KOPT-K1 (cell line): ENCODE measurements around the gene AUTS2.

Source experiments
- H3K27ac ChIP-seq: fragments of 200-600 bp; sonication (generic); 2 replicates; pipeline ENCODE4 v1.5.1; 2016; ENCODE audit warnings: antibody characterized with exemption, mild to moderate bottlenecking, low read depth, low read length; ENCODE audit not compliant: poor library complexity, severe bottlenecking
- H3K36me3 ChIP-seq: fragments of 200-600 bp; sonication (generic); 2 replicates; pipeline ENCODE4 v1.5.1; 2017; ENCODE audit warnings: antibody characterized with exemption, mild to moderate bottlenecking, low read length, moderate library complexity; ENCODE audit not compliant: insufficient read depth
- H3K9me3 ChIP-seq: fragments of 200-600 bp; sonication (generic); 2 replicates; pipeline ENCODE4 v1.5.1; 2017; ENCODE audit warnings: antibody characterized with exemption, low read length, mild to moderate bottlenecking; ENCODE audit not compliant: insufficient read depth, poor library complexity, severe bottlenecking

Gene AUTS2

DNA sequence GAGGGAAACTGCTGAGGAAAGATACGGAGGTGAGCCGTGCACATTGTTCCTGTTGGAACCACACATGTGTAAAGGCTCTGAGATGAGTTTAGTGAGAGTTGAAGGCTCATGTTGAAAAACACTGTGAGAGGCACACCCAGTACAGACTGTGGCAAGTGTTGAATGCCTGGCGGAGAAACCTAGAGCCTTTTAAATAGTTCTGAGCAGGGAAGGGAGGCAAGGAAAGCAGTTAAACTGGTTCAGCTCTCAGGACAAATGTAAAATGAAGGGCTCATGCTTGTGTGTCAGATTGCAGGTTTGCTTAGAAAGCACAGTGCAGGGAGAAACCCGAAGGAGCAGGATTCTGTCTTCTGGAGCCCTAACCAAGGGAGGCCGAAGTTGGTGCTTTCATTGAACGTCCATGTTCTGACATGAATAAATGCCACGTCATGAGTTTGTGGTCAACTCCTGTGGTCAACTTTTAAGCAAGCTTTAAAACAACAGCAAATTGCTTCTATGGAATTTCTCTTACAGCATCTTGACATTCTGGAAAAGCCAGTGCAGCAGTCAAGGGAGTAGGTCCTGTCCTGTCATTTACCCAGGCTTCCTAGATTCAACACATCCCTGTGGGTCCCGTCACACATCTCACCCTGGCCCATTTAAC, 882.8 kb downstream of the AUTS2 start:
- Histone ChIP-seq H3K9me3 (no peaks in the 10 kb centered on the region), H3K27ac (no peak overlapping the region), H3K36me3 (no peaks in the 10 kb centered on the region)

GRCh38 chr7:70481570-70482123, 883.4 kb downstream of the AUTS2 start:
- no peaks in the 10 kb centered on the region for H3K36me3 ChIP-seq
- no peak overlapping the region for H3K27ac ChIP-seq
- H3K9me3 ChIP-seq = no peaks in the 10 kb centered on the region

DNA sequence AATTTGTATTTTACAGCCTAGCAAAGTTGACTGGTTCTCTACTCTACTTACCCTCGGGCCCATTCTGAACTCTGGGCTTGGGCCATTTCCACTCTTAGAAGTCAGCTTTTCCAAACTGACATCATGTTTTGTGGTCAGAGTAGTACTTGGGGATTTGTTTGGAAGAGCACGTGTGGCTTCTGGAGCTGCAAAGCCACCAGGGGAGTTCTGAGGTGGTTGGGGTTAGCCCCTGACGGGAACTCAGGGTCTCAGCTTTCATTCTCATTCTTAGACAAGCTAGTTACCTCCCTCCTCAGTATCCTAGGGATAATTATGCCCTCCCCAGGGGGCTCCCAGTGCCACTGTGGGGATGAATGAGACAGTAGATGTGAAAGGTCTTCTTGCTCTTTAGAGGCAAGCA, 886.0 kb downstream of the AUTS2 start:
- Histone ChIP-seq H3K9me3 (no peaks in the 10 kb centered on the region), H3K36me3 (no peaks in the 10 kb centered on the region), H3K27ac (no peak overlapping the region)

DNA sequence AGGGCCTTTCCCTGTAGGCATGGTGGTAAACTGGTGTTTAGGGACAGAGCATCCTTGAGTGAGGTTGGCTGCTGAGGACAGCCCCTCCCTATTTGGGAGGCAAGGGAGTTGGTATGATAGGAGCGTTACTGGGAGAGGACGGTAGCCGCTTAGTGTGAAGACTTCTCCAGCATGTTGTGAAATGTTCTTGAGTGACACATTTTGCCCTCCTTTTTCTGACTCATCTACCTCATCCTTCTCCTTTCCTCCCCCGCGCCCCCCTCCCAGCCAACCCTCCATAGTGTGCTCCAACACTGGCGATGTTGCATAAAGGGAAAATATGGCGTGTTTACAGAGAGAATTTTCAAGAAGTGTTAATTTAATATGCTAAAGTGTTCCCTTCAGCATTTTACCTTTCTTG, 888.7 kb downstream of the AUTS2 start:
- Histone ChIP-seq H3K36me3 (no peaks in the 10 kb centered on the region), H3K27ac (no peak overlapping the region), H3K9me3 (no peaks in the 10 kb centered on the region)

GRCh38 chr7:70487428-70487827, 889.2 kb downstream of the AUTS2 start:
- no peak overlapping the region for H3K27ac ChIP-seq
- no peaks in the 10 kb centered on the region for H3K9me3 ChIP-seq

GRCh38 chr7:70487886-70488285, 889.6 kb downstream of the AUTS2 start:
- no peaks in the 10 kb centered on the region for H3K9me3 ChIP-seq
- no peak overlapping the region for H3K27ac ChIP-seq
- no peaks in the 10 kb centered on the region for H3K36me3 ChIP-seq

More at GRCh38 chr7:70487428-70487827, 889.2 kb downstream of the AUTS2 start:
- H3K36me3 ChIP-seq = no peaks in the 10 kb centered on the region

- Histone ChIP-seq H3K27ac (no peak overlapping the region), H3K9me3 (no peaks in the 10 kb centered on the region), H3K36me3 (no peaks in the 10 kb centered on the region)
These were observed 891.5 kb downstream of the AUTS2 start for GRCh38 chr7:70489813-70490212.

DNA sequence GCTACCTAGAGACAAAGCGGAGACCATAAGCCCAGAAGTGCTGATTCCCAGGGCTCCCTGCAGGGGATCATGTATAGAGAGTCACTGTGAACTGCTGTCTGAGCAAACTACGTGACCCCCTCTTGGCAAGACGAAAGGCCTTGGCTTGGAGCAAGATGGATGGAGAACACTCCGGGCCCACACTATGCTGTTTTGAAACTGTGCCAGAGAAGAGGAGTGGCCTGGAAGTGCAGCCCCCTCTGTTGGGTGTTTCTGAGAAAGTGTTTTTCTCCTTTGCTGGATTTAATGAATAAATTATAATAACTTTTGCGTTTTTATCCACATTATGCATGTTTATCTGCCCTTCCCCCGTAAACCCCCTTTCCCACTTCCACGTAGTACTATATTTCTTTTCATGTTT, 894.4 kb downstream of the AUTS2 start:
- H3K27ac ChIP-seq = no peak overlapping the region
- H3K36me3 ChIP-seq = no peaks in the 10 kb centered on the region
- no peaks in the 10 kb centered on the region for H3K9me3 ChIP-seq

DNA sequence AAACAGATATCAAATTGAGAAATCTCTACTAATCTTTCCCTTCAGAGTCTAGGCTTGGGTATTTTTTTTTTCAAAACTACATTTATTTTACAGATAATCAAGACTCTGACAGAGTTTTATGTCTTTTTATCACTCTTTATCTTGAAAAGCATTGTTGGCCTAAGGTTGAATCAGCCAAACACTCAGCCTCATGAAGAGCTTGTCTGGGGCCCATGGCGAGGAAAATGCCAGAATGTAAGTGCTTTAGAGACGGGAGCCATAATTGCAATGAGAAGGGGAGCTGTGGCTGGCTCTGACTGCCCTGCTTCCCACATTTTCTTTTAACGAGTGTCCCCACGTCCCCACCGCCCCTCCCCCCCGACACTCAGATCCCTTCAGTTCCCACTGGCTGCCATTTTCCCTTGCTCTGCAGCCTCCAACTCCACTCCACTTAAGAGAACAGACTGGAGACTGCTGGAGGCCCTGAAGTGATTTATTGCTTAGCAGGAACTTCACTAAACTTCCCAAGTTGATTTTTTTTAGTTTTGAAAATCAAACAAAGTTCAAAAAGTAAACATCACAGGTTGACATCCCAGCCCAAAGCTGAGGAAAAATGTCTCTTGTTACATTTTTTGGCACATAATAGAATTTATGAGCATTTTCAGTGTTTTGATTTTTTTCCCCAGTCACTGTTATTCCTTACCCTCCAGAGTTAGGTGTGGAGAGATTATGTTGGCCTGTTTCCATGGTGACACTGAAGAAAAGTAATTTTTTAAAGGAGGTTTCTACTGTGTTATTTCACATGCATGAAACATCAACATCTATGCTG, 896.2 kb downstream of the AUTS2 start:
- H3K36me3 ChIP-seq = no peaks in the 10 kb centered on the region
- no peak overlapping the region for H3K27ac ChIP-seq
- H3K9me3 ChIP-seq = no peaks in the 10 kb centered on the region

DNA sequence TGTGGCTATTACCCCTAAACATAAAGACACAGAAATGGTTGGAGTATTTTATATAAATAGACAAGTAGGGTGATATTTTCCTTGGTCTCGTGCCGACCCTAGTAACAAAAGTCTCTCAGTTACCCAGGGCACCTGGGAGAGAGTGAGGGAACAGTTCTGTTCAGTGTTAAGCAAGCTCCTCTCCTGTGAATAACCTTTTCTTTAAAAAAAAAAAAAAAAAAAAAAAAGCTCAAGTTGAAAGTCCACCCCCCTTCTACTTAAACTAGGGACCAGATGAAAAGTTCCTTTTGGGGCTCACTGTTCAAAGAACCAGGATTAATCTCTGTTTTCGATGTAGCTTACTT, 896.7 kb downstream of the AUTS2 start:
- no peak overlapping the region for H3K27ac ChIP-seq
- no peaks in the 10 kb centered on the region for H3K9me3 ChIP-seq
- H3K36me3 ChIP-seq = no peaks in the 10 kb centered on the region

GRCh38 chr7:70497793-70498192, 899.5 kb downstream of the AUTS2 start:
- H3K27ac ChIP-seq = no peak overlapping the region
- no peaks in the 10 kb centered on the region for H3K36me3 ChIP-seq
- no peaks in the 10 kb centered on the region for H3K9me3 ChIP-seq

DNA sequence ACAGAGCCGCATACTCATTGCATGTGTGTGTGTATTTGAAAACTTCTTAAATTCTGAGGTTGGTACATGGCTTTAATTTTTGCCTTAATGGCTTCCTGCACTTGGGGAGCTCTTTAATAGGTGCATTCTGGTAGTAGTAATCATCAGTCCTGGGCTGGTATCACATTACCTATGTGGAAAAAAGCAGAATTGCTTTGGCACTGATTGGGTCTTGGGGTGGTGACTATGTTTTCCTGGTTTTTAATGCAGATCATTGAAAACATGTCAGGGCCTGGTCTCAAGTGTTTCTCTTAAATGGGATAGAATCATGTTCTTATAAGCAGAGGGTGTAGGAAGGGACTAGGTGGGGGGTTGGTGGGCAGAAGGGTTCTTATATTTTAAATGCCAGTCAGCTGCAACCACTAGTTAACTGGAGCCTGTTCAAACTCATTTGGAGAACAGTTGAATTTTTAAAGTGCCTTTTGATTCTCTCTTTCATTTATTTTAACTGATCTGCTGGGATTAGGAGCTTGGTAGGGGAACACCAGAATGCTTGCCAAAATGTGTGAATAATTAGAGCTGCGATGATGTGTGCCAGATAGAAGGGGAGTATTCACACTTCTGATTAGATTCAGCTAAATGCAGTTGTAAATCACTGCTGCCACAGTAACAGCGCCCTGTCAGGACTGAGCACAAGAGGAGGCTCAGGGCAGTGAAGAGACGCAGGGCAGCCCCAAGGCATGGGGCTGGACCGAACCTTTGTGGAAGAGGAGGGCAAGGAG, 900.1 kb downstream of the AUTS2 start:
- no peaks in the 10 kb centered on the region for H3K36me3 ChIP-seq
- no peak overlapping the region for H3K27ac ChIP-seq
- no peaks in the 10 kb centered on the region for H3K9me3 ChIP-seq

DNA sequence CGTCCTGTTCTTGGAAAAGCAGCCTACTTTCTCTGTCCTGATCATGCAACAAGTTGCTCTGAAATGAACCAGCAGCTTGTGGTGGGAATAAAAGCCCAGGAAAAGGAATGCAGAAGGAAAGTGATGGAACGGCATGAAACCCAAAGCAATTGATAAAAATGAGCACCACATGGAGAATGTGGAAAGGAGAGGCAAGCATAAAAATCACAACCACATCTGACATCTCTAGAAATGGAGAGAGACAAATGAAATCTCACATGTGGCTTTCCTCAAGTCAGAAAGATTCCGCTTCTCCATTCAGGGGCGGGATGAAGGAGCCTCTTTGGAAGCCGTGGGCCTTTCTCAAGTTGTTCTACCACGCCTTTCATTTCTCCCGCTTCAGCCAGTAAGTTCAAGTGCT, 902.0 kb downstream of the AUTS2 start:
- no peaks in the 10 kb centered on the region for H3K9me3 ChIP-seq
- no peaks in the 10 kb centered on the region for H3K36me3 ChIP-seq
- no peak overlapping the region for H3K27ac ChIP-seq

GRCh38 chr7:70502117-70502863, 904.0 kb downstream of the AUTS2 start:
- Histone ChIP-seq H3K9me3 (no peaks in the 10 kb centered on the region), H3K36me3 (no peaks in the 10 kb centered on the region), H3K27ac (no peak overlapping the region)

GRCh38 chr7:70504254-70504653, 906.0 kb downstream of the AUTS2 start:
- no peak overlapping the region for H3K27ac ChIP-seq
- H3K36me3 ChIP-seq = no peaks in the 10 kb centered on the region
- no peaks in the 10 kb centered on the region for H3K9me3 ChIP-seq
